ENCODE measurements around the gene HACD4.

HACD4 gene

DNA sequence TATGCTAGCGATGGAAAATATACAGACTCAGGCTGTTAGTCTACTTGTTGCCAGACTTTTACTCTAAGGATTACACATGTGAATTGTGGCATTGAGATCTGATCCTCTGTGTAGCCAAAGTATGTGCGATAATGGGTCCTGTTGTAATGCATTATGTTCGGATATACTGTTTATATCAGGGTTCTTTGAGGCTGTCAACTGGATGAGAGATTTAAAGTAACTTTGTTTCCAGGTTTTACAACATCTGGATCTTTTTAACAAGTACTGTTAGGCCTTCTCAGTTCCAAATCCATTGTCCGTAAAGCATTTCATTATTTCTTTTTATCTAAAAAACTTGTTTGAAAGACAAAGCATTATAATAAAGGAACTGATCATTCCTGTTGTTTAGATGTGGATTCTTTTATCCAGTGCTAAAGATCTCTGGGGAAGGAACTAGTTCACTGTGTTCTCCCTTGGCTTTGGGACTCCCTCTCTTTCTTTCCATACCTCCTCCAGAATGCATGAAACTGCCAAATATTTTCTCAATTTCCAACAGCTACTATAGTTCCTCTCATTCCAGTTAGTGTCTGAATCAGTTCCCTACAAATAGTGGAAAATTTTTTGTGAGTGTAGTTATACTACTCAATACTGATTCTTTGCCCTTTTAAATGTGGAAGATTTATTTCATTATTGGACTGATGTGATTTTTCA lies 68.8 kb downstream of the HACD4 start:
- no peak for DNase-seq

DNA sequence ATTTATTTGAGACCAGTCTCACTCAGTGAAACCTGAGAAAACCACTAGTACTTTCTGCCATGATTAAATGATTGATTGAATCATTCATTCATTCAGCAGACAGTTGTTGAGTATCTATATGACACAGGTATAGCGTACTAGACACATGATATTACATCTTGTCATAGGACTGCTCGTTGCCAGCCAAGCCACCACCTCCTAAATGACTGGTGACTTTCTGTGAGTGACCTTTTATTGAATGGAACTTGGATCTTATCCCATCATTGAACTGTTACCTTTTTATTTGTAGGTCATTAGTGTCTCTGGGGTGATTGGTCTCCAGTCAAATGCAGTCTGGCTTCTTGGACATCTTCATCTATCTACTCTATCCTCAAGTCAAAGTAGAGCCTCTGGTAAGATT lies 80.7 kb downstream of the HACD4 start:
- DNase-seq: no peak
